SK-N-MC (cell line): ENCODE data around the gene PTGER2.

Experiments used
- DNase-seq: peaks from one replicate; pipeline ENCODE4 v3.0.0-alpha.2; 2011; ENCODE audit warnings: low read depth, low spot score
- H3K27ac ChIP-seq: fragments of 200-600 bp; sonication (generic); 2 replicates; pipeline ENCODE4 v1.5.1; 2016; ENCODE audit warnings: mixed run types
- H3K36me3 ChIP-seq: fragments of 200-600 bp; sonication (generic); 2 replicates; pipeline ENCODE4 v1.6.1; 2017; ENCODE audit warnings: antibody characterized with exemption, low read length, mixed read lengths; ENCODE audit not compliant: insufficient read depth
- H3K4me3 ChIP-seq: fragments of 200-600 bp; sonication (generic); 2 replicates; pipeline ENCODE4 v1.5.1; 2016
- H3K9ac ChIP-seq: fragments of 200-600 bp; sonication (generic); 2 replicates; pipeline ENCODE4 v1.8.0; 2017; ENCODE audit warnings: mixed run types, mixed read lengths; ENCODE audit not compliant: insufficient read length
- H3K9me3 ChIP-seq: fragments of 200-600 bp; sonication (generic); 2 replicates; pipeline ENCODE4 v1.6.1; 2017; ENCODE audit warnings: low read depth, mild to moderate bottlenecking, antibody characterized with exemption, low read length, moderate library complexity, mixed read lengths
- EZH2 ChIP-seq: fragments of 200-600 bp; sonication (generic); IDR thresholded peaks from one replicate; pipeline ENCODE4 v1.6.1; 2017; ENCODE audit warnings: antibody characterized with exemption
- FOXP2 ChIP-seq: optimal IDR thresholded peaks from 2 replicates; pipeline ENCODE3; 2011; ENCODE audit warnings: mild to moderate bottlenecking, moderate library complexity; ENCODE audit not compliant: insufficient read depth; ENCODE audit errors: extremely low read length, control extremely low read depth
- POLR2AphosphoS5 ChIP-seq: IDR thresholded peaks from 2 replicates; pipeline ENCODE4 v1.6.1; 2012; ENCODE audit warnings: mild to moderate bottlenecking, low read depth, low read length, borderline replicate concordance

Gene PTGER2

DNA sequence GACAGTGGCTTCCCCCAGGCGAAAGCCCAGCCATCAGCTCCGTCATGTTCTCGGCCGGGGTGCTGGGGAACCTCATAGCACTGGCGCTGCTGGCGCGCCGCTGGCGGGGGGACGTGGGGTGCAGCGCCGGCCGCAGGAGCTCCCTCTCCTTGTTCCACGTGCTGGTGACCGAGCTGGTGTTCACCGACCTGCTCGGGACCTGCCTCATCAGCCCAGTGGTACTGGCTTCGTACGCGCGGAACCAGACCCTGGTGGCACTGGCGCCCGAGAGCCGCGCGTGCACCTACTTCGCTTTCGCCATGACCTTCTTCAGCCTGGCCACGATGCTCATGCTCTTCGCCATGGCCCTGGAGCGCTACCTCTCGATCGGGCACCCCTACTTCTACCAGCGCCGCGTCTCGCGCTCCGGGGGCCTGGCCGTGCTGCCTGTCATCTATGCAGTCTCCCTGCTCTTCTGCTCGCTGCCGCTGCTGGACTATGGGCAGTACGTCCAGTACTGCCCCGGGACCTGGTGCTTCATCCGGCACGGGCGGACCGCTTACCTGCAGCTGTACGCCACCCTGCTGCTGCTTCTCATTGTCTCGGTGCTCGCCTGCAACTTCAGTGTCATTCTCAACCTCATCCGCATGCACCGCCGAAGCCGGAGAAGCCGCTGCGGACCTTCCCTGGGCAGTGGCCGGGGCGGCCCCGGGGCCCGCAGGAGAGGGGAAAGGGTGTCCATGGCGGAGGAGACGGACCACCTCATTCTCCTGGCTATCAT, 663 bp downstream of the PTGER2 start:
- no peak for DNase-seq
- Histone ChIP-seq H3K9ac (no peak overlapping the region), H3K36me3 (no peaks in the 10 kb centered on the region), H3K9me3 (no peaks in the 10 kb centered on the region), H3K4me3 (peak overlapping the region; percentile 74), H3K27ac (no peak overlapping the region)
- TF ChIP-seq FOXP2 (no peak), POLR2AphosphoS5 (no peak), EZH2 (no peak)

- DNase-seq: no peak
- H3K9me3 ChIP-seq: no peaks in the 10 kb centered on the region
- no peak for TF ChIP-seq EZH2
- TF ChIP-seq FOXP2: no peak
- TF ChIP-seq POLR2AphosphoS5: no peak
- no peak overlapping the region for H3K27ac ChIP-seq
- H3K4me3 ChIP-seq: no peak overlapping the region
- H3K9ac ChIP-seq: no peak overlapping the region
- no peaks in the 10 kb centered on the region for H3K36me3 ChIP-seq
Observed at GRCh38 chr14:52315355-52315718, 1.2 kb downstream of the PTGER2 start.

- no peaks in the 10 kb centered on the region for H3K36me3 ChIP-seq
- H3K4me3 ChIP-seq: no peak overlapping the region
- DNase-seq: no peak
- H3K27ac ChIP-seq: no peak overlapping the region
- H3K9me3 ChIP-seq: no peaks in the 10 kb centered on the region
- TF ChIP-seq EZH2 (no peak), FOXP2 (no peak), POLR2AphosphoS5 (no peak)
- no peak overlapping the region for H3K9ac ChIP-seq
Observed at GRCh38 chr14:52318062-52318461, 4.0 kb downstream of the PTGER2 start.

GRCh38 chr14:52318826-52319645, 4.9 kb downstream of the PTGER2 start:
- Histone ChIP-seq H3K27ac (no peak overlapping the region), H3K36me3 (no peaks in the 10 kb centered on the region), H3K9ac (no peak overlapping the region), H3K9me3 (no peaks in the 10 kb centered on the region), H3K4me3 (no peak overlapping the region)
- no peak for DNase-seq
- TF ChIP-seq EZH2: no peak
- TF ChIP-seq FOXP2: no peak
- no peak for TF ChIP-seq POLR2AphosphoS5

DNA sequence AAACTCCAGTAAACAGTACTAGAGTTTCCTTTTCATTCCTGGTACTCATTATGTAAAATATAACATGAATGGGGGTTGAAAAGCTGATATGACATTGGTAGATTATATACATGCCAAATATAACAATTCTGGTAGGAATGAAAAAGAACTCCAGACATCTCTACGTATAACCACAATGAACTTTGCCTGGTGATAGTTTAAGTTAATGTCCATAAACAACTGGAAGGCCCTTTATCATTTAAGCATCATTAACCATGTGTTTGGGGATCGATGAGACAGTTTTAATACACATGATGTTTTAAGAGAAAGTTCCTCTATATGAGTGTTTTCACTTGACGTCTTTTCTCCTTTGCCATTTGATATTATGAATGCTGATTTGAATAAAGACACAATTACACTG, 5.8 kb downstream of the PTGER2 start:
- H3K27ac ChIP-seq: no peak overlapping the region
- H3K9ac ChIP-seq: no peak overlapping the region
- DNase-seq: no peak
- H3K36me3 ChIP-seq: no peaks in the 10 kb centered on the region
- H3K9me3 ChIP-seq: no peaks in the 10 kb centered on the region
- TF ChIP-seq FOXP2 (no peak), EZH2 (no peak), POLR2AphosphoS5 (no peak)
- H3K4me3 ChIP-seq: no peak overlapping the region

GRCh38 chr14:52325126-52325525, 11.0 kb downstream of the PTGER2 start:
- Histone ChIP-seq H3K4me3 (no peak overlapping the region), H3K9ac (no peak overlapping the region), H3K27ac (no peak overlapping the region), H3K9me3 (no peaks in the 10 kb centered on the region), H3K36me3 (no peaks in the 10 kb centered on the region)
- no peak for DNase-seq
- no peak for TF ChIP-seq POLR2AphosphoS5
- no peak for TF ChIP-seq EZH2
- no peak for TF ChIP-seq FOXP2

DNA sequence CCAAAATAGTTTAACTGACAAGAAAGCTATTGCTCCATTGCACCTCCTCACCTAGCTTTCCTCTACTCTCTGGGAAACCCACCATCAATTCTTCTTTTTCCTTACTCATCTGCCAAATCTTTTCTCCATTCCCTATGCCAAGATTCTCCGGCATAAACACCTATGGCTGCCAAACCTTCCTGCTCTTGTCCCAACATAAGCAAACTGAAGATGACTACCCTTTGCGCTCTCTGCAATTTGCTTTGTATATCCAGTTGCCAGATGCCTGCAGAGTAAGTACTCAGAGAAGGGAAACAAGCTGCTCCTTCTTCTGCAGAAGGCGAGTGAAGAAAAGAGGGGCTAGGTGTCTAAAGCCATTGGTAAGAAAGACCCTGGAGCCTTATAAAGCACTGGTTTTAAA, 11.5 kb downstream of the PTGER2 start:
- no peak overlapping the region for H3K9ac ChIP-seq
- no peaks in the 10 kb centered on the region for H3K36me3 ChIP-seq
- DNase-seq: no peak
- H3K9me3 ChIP-seq: no peaks in the 10 kb centered on the region
- no peak for TF ChIP-seq POLR2AphosphoS5
- TF ChIP-seq EZH2: no peak
- TF ChIP-seq FOXP2: no peak
- no peak overlapping the region for H3K4me3 ChIP-seq
- no peak overlapping the region for H3K27ac ChIP-seq

DNA sequence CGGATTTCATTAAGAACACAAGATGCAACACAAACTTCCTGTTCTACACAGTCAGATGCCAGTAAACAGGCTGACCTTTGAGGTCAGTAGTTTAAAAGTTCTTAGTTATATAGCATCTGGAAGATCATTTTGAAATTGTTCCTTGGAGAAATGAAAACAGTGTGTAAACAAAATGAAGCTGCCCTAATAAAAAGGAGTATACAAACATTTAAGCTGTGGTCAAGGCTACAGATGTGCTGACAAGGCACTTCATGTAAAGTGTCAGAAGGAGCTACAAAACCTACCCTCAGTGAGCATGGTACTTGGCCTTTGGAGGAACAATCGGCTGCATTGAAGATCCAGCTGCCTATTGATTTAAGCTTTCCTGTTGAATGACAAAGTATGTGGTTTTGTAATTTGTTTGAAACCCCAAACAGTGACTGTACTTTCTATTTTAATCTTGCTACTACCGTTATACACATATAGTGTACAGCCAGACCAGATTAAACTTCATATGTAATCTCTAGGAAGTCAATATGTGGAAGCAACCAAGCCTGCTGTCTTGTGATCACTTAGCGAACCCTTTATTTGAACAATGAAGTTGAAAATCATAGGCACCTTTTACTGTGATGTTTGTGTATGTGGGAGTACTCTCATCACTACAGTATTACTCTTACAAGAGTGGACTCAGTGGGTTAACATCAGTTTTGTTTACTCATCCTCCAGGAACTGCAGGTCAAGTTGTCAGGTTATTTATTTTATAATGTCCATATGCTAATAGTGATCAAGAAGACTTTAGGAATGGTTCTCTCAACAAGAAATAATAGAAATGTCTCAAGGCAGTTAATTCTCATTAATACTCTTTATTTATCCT, 13.5 kb downstream of the PTGER2 start:
- Histone ChIP-seq H3K27ac (no peak overlapping the region), H3K9ac (no peak overlapping the region), H3K4me3 (no peak overlapping the region), H3K36me3 (no peaks in the 10 kb centered on the region), H3K9me3 (no peaks in the 10 kb centered on the region)
- TF ChIP-seq POLR2AphosphoS5 (no peak), FOXP2 (no peak), EZH2 (no peak)
- DNase-seq: no peak
